HG03439 (cell line): Measurements from ENCODE around the gene PBX1.

Experiments
- ATAC-seq: cut with Tn5 transposase; IDR thresholded peaks from one replicate; pipeline ENCODE4 v1.9.1; 2021; ENCODE audit warnings: mild to moderate bottlenecking, moderate library complexity; ENCODE audit not compliant: unreplicated experiment

The PBX1 gene

GRCh38 chr1:164843743-164844500 lies 284.9 kb downstream of the PBX1 start:
- no peak for ATAC-seq

GRCh38 chr1:164846731-164847691 lies 288.0 kb downstream of the PBX1 start:
- no peak for ATAC-seq

GRCh38 chr1:164853146-164853545 lies 294.2 kb downstream of the PBX1 start:
- ATAC-seq, result no peak

GRCh38 chr1:164855716-164856329 lies 296.8 kb downstream of the PBX1 start:
- no peak for ATAC-seq

- no peak for ATAC-seq
Observed at GRCh38 chr1:164856381-164856780, 297.4 kb downstream of the PBX1 start.

GRCh38 chr1:164857439-164857838 lies 298.5 kb downstream of the PBX1 start:
- no peak for ATAC-seq

GRCh38 chr1:164858096-164858632 lies 299.2 kb downstream of the PBX1 start:
- no peak for ATAC-seq

GRCh38 chr1:164861632-164862031 lies 302.6 kb downstream of the PBX1 start:
- no peak for ATAC-seq

GRCh38 chr1:164863056-164863455 lies 304.1 kb downstream of the PBX1 start:
- no peak for ATAC-seq

GRCh38 chr1:164864161-164864560 lies 305.2 kb downstream of the PBX1 start:
- no peak for ATAC-seq

- no peak for ATAC-seq
Observed at GRCh38 chr1:164865385-164865784, 306.4 kb downstream of the PBX1 start.

GRCh38 chr1:164867590-164867989 lies 308.6 kb downstream of the PBX1 start:
- no peak for ATAC-seq

- ATAC-seq, result no peak
Observed at GRCh38 chr1:164868990-164869389, 310.0 kb downstream of the PBX1 start.

GRCh38 chr1:164875518-164875917 lies 316.5 kb downstream of the PBX1 start:
- ATAC-seq, result no peak

- no peak for ATAC-seq
Observed at GRCh38 chr1:164876398-164877116, 317.6 kb downstream of the PBX1 start.

GRCh38 chr1:164880199-164880598 lies 321.2 kb downstream of the PBX1 start:
- no peak for ATAC-seq

GRCh38 chr1:164880644-164881043 lies 321.7 kb downstream of the PBX1 start:
- no peak for ATAC-seq

- no peak for ATAC-seq
Observed at GRCh38 chr1:164885311-164885710, 326.3 kb downstream of the PBX1 start.

GRCh38 chr1:164886101-164886500 lies 327.1 kb downstream of the PBX1 start:
- no peak for ATAC-seq

- ATAC-seq, result no peak
Observed at GRCh38 chr1:164891615-164892014, 332.6 kb downstream of the PBX1 start.
